ENCODE results near the gene SAMSN1.

Gene SAMSN1

DNA sequence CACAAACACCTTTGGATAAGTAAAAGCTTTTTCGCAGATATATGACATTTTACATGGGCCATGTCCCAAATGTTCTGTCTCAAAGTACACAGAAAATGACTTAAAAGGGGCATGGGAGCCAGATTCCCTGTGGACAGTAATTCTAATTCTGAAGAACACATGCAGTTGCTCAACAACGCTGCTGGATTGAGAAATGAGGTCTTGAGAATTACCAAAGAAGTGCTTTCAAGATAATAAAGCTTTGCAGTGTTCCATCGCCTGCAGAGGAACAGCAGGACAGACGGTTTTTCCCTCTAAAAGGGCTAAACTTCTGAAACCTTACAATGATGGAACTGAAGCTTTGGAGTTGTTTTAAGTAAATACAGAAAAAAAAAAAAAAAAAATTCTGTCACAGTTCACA, 107.9 kb downstream of the SAMSN1 start:
- no peak overlapping the region for H3K4me3 Mint-ChIP-seq
- DNase-seq = no peak
- peaks cover 0 to 2% of the 10 kb centered on the region in 2 donors for H3K9me3 Mint-ChIP-seq
- no peaks in the 10 kb centered on the region for H3K36me3 Mint-ChIP-seq
- H3K4me1 Mint-ChIP-seq = no peaks in the 10 kb centered on the region
- no peak overlapping the region for H3K27ac Mint-ChIP-seq
- no peaks in the 10 kb centered on the region for H3K27me3 Mint-ChIP-seq
- ATAC-seq (replicated peaks) = no peak

DNA sequence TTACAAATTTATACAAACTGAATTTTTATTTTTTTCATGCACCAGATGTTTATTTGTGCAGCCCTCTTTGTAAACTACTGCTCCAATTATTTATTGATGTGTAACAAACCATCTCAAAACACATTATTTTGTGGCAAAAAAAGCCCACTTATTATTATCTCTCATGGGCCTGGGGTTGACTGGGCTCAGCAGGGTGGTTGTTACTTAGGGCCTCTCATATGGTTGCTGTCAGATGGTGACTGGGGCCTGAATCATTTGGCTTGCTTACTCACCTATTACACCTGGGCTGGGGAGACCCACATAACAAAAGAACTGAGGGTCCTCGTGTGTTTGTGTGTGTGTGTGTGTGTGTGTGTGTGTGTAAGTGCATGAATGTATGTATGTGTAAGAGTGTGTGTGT, 110.7 kb downstream of the SAMSN1 start:
- no peak overlapping the region for H3K27ac Mint-ChIP-seq
- no peak for DNase-seq
- peaks cover 0 to 2% of the 10 kb centered on the region in 2 donors for H3K9me3 Mint-ChIP-seq
- no peaks in the 10 kb centered on the region for H3K27me3 Mint-ChIP-seq
- H3K4me3 Mint-ChIP-seq = no peak overlapping the region
- H3K36me3 Mint-ChIP-seq = no peaks in the 10 kb centered on the region
- H3K4me1 Mint-ChIP-seq = no peaks in the 10 kb centered on the region
- no peak for ATAC-seq (replicated peaks)
